PC-3 (cell line): Measurements from ENCODE around the gene SIAH2. TPM values are rescaled to one million over a fixed set of nuclear protein-coding genes. Genes with fewer than 3 reads are reported as not detected.

Experiments used
- ATAC-seq: fragments of 200-7000 bp; cut with Tn5 transposase; 2 replicates; pipeline ENCODE4 v1.9.1; 2020; ENCODE audit warnings: mild to moderate bottlenecking, moderate library complexity
- BruUV-seq: library from RNA; stranded (reverse); fragments of 400-500 nt; replicated peaks from 2 replicates; lab custom pipeline; 2021; lab: Mats Ljungman, UMichigan
- CTCF ChIA-PET: fragments of 300-600 bp; sonication (Branson Sonifier 250); formaldehyde crosslinking; loops from one replicate; lab custom pipeline; 2022; ENCODE audit warnings: antibody characterized with exemption; lab: Charles Lee
- POLR2A ChIA-PET: fragments of 300-600 bp; sonication (Branson Sonifier 250); formaldehyde crosslinking; loops from one replicate; lab custom pipeline; 2022; ENCODE audit warnings: antibody characterized with exemption; ENCODE audit not compliant: unreplicated experiment; lab: Charles Lee
- DNase-seq: peaks from one replicate; pipeline ENCODE4 v3.0.0-alpha.2; 2015
- H2AFZ ChIP-seq: fragments of 300-600 bp; sonication (generic); 2 replicates; pipeline ENCODE4 v1.6.0; 2016; ENCODE audit warnings: antibody characterized with exemption, low read length
- H3F3A ChIP-seq: fragments of 300-600 bp; sonication (generic); one replicate; pipeline ENCODE4 v1.6.0; 2017; ENCODE audit warnings: antibody characterized with exemption, low read length, control low read depth, mild to moderate bottlenecking; ENCODE audit not compliant: unreplicated experiment
- H3K27ac ChIP-seq: fragments of 300-600 bp; sonication (generic); 2 replicates; pipeline ENCODE4 v1.5.1; 2016; ENCODE audit warnings: mild to moderate bottlenecking, low read length
- H3K27me3 ChIP-seq: fragments of 300-600 bp; sonication (generic); 2 replicates; pipeline ENCODE4 v1.6.1; 2016; ENCODE audit warnings: low read length, mixed read lengths
- H3K36me3 ChIP-seq: fragments of 300-600 bp; sonication (generic); 2 replicates; pipeline ENCODE4 v1.6.1; 2016; ENCODE audit warnings: low read depth, mixed run types, low read length, mixed read lengths
- H3K4me1 ChIP-seq: fragments of 300-600 bp; sonication (generic); 2 replicates; pipeline ENCODE4 v1.5.1; 2016; ENCODE audit warnings: low read length; ENCODE audit not compliant: insufficient read depth
- H3K4me2 ChIP-seq: fragments of 300-600 bp; sonication (generic); 2 replicates; pipeline ENCODE4 v1.6.0; 2016; ENCODE audit warnings: low read length
- H3K4me3 ChIP-seq: fragments of 300-600 bp; sonication (generic); 2 replicates; pipeline ENCODE4 v1.5.1; 2016; ENCODE audit warnings: mild to moderate bottlenecking, low read length, mixed read lengths
- H3K79me2 ChIP-seq: fragments of 300-600 bp; sonication (generic); 2 replicates; pipeline ENCODE4 v1.6.1; 2017; ENCODE audit warnings: low read length, mixed read lengths
- H3K9ac ChIP-seq: fragments of 300-600 bp; sonication (generic); 2 replicates; pipeline ENCODE4 v1.6.0; 2016; ENCODE audit warnings: mild to moderate bottlenecking, low read length
- H3K9me2 ChIP-seq: fragments of 300-600 bp; sonication (generic); replicated peaks from 2 replicates; pipeline ENCODE4 v1.6.1; 2016; ENCODE audit warnings: mixed run types, low read length, mixed read lengths
- H3K9me3 ChIP-seq: fragments of 300-600 bp; sonication (generic); 2 replicates; pipeline ENCODE4 v1.6.1; 2016; ENCODE audit warnings: low read length, mixed read lengths
- H4K20me1 ChIP-seq: fragments of 300-600 bp; sonication (generic); 2 replicates; pipeline ENCODE4 v1.6.1; 2016; ENCODE audit warnings: low read length, mixed read lengths
- EZH2 ChIP-seq: fragments of 300-600 bp; sonication (generic); IDR thresholded peaks from one replicate; pipeline ENCODE4 v1.6.1; 2017; ENCODE audit warnings: antibody characterized with exemption, mild to moderate bottlenecking, low read length; ENCODE audit not compliant: unreplicated experiment
- EZH2phosphoT487 ChIP-seq: fragments of 300-600 bp; sonication (generic); IDR thresholded peaks from 2 replicates; pipeline ENCODE4 v1.6.1; 2018; ENCODE audit warnings: mild to moderate bottlenecking, antibody characterized with exemption, low read length, borderline replicate concordance
- intact Hi-C: fragments of 100-400 bp; cut with micrococcal nuclease; formaldehyde crosslinking; loops from 2 replicates; pipeline ENCODE4 v1.9.0; 2023
- total RNA-seq: library from RNA; depleted of rRNA; stranded (reverse); fragments of >200 nt; gene quantifications from 2 replicates; pipeline ENCODE4 v1.2.3, GENCODE V29; 2014
- TF ChIP-seq, protein P1 (sequence below): fragments of 300-600 bp; sonication (generic); conservative IDR thresholded peaks from 2 replicates; pipeline ENCODE4 v1.5.1; 2017; ENCODE audit warnings: antibody characterized with exemption, low read depth, mild to moderate bottlenecking, low read length

SIAH2 gene
- total RNA-seq, 1 experiment from 2014 or later, result 37.8 TPM

DNA sequence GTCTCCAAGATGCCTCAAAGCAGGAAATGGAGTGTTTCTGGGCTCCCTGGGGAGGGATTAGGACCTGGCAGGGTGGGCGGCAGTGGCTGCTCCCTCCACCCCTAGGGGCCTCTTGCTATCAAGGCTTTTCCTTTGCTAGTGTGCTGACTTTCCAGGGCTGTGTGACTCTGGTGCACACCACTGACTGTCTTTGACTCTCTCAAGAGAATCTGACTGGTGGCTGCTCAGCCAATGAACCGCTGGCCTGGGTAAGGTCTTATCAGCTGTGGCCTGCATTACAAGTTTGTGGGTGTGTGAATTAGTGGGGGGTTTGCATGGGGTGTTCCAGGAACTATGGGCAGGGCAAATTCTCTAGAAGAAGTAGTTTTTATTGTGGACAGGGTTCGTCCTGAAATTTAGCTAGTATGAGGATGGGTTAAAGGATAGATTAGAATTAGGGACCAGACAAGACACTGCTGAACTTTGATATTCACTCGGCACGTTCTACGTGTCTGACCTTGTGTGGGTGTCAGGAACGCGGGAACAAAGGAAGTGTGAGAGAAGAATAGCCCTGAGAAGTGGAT is 29.5 kb downstream of the SIAH2 start:
- H2AFZ ChIP-seq, result no peak overlapping the region
- CTCF ChIA-PET, result no interaction called here
- H3K4me2 ChIP-seq, result no peak overlapping the region
- H3K4me1 ChIP-seq, result peaks cover 2% of the 10 kb centered on the region; the same call in 1 of the 2 replicates
- H3K9me2 ChIP-seq, result no peaks in the 10 kb centered on the region
- H3K79me2 ChIP-seq, result no peaks in the 10 kb centered on the region
- ATAC-seq, result no peak
- no peaks in the 10 kb centered on the region for H3K9me3 ChIP-seq
- no peaks in the 10 kb centered on the region for H3K36me3 ChIP-seq
- POLR2A ChIA-PET, result no interaction called here
- H3K27me3 ChIP-seq, result no peaks in the 10 kb centered on the region
- no peaks in the 10 kb centered on the region for H3F3A ChIP-seq
- BruUV-seq, result no TSS peak
- TF ChIP-seq EZH2phosphoT487, result no peak
- TF ChIP-seq EZH2, result no peak
- TF ChIP-seq, protein P1, sequence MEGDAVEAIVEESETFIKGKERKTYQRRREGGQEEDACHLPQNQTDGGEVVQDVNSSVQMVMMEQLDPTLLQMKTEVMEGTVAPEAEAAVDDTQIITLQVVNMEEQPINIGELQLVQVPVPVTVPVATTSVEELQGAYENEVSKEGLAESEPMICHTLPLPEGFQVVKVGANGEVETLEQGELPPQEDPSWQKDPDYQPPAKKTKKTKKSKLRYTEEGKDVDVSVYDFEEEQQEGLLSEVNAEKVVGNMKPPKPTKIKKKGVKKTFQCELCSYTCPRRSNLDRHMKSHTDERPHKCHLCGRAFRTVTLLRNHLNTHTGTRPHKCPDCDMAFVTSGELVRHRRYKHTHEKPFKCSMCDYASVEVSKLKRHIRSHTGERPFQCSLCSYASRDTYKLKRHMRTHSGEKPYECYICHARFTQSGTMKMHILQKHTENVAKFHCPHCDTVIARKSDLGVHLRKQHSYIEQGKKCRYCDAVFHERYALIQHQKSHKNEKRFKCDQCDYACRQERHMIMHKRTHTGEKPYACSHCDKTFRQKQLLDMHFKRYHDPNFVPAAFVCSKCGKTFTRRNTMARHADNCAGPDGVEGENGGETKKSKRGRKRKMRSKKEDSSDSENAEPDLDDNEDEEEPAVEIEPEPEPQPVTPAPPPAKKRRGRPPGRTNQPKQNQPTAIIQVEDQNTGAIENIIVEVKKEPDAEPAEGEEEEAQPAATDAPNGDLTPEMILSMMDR, result no peak
- no peak overlapping the region for H3K27ac ChIP-seq
- H4K20me1 ChIP-seq, result no peaks in the 10 kb centered on the region
- no peak for DNase-seq
- intact Hi-C loops, result no loop called here
- H3K9ac ChIP-seq, result no peak overlapping the region
- H3K4me3 ChIP-seq, result no peak overlapping the region

DNA sequence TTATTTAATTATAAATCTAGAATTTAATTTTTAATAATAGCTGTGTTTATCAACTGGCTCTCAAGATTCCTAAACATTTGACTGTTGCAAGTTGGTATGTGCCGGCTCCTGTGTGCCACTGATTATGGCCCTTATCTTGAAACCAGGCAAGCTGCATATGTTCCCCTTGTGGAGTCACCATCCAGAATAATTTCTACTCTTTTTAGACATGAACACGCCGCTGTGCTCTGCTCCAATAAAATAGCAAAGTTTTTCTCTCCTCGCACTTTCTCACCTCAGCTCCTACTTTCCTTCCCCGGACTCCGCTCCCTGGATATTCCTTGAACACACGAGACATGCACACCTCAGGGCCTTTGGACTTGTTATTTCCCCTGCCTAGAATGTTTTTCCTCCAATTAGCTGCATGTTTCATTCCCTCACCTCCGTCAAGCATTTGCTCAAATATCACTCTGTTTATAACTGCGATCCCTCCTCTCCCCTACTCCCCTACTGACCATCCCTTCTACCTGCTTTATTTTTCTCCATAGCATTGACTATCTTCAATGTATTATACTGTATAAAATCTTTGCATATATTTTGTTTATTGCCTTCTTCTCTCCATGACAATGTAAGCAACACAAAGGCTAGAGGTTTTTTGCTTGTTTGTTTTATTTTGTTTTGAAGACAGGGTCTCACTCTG is 33.1 kb downstream of the SIAH2 start:
- H3K9ac ChIP-seq, result no peak overlapping the region
- DNase-seq (no peak), ATAC-seq (no peak)
- no peak overlapping the region for H3K4me3 ChIP-seq
- TF ChIP-seq, protein P1, result no peak
- TF ChIP-seq EZH2phosphoT487 (no peak), EZH2 (no peak)
- no peaks in the 10 kb centered on the region for H4K20me1 ChIP-seq
- no peaks in the 10 kb centered on the region for H3K79me2 ChIP-seq
- no peaks in the 10 kb centered on the region for H3K36me3 ChIP-seq
- no peaks in the 10 kb centered on the region for H3K27me3 ChIP-seq
- no peaks in the 10 kb centered on the region for H3F3A ChIP-seq
- intact Hi-C loops, result no loop called here
- H3K9me3 ChIP-seq, result no peaks in the 10 kb centered on the region
- ChIA-PET POLR2A (no interaction called here), CTCF (no interaction called here)
- no peak overlapping the region for H2AFZ ChIP-seq
- H3K4me2 ChIP-seq, result no peak overlapping the region
- H3K4me1 ChIP-seq, result peaks cover 7% of the 10 kb centered on the region; the same call in 1 of the 2 replicates
- no peaks in the 10 kb centered on the region for H3K9me2 ChIP-seq
- no TSS peak for BruUV-seq
- H3K27ac ChIP-seq, result no peak overlapping the region
